Measurements from ENCODE around the gene HCFC1.
"Not testable (repeated sequence)": the region's sequence is repeated elsewhere in the genome, so short reads cannot be mapped to it uniquely, and the experiment has no call there.

HCFC1 gene

DNA sequence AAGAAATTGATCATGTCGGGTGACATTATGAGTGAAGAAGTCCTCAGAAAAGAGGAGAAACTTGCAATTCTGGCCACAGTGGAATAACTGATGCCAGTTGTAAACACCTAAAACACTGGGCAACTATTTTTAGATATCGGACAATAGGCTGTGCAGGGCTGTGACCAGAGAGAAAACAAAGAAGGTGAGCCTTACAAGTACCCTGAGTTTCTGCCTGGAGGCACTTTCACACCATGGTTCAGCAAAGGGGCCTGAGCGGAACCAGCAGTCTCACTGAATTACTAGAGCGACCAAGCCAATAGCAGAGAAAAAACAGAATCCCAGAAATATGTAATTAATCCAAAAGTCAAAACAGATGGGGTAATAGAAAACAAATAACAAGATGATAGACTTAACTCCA, 36.9 kb upstream of the HCFC1 start:
- no peak for DNase-seq (ENCODE audit: low spot score)

DNA sequence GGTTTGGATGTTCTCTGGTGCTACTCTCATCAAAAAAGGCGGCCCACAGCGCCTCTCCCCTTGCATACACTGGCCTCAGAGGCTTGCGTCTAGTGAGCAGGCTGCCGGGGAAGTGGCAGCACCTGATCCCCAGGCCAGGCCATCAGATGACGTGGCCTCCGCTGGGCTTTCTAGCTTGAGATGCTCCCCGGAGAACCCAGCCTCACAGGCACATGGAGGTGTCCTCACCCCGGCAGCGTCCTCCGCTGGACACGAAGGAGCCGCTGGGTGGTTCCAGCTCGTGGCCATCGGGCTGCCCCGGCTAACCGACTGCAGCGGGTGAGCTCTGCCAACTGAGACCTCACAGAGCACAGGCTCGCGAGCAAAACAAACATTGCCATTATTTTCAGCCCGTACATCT, 35.3 kb upstream of the HCFC1 start:
- no peak for DNase-seq (ENCODE audit: low spot score)

DNA sequence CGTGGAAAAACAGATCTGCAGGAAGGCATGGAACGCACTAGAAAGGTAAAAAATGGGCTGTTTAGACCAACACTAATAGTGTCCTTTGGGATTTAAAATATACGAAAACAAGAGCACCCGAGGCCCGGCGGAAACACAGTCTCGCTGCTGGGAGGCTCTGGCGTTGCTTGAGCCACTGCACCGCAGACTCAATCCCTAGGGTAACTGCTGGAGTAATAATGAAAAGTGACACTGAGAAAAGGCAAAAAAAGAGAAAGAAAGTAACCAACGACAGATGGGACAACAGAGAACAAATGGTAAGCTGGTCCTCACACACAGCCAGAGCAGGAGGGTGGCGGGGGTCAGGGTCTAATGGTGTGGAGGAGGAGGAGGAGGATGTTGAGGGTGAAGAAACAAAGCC, 32.7 kb upstream of the HCFC1 start:
- no peak for DNase-seq (ENCODE audit: low spot score)

DNA sequence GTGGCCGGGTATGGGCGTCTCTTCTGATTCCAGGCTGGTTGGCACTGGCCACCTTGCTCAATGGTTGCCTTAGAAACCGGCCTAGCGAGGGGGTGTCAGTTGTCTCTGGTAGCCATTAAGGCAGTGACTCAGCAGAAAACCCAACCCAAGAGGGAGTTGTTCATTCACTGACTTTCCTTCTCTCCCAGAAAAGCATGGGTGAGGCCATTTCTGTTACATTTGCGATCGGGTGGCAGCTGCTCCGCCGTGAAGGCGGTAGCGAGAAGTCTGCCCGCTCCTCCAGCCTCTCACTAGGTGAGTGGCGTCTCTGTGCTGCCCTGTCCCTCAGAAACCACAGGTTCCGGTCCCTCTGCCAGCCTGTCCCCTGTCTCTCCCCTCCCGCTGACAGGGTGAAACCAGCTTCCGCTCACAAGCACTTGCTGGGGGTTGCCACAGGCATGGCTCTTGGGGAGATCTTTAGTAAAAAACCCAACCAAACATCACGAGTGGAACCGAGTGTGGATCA, 30.6 kb upstream of the HCFC1 start:
- peak; percentile 18 for DNase-seq (ENCODE audit: low spot score)

DNA sequence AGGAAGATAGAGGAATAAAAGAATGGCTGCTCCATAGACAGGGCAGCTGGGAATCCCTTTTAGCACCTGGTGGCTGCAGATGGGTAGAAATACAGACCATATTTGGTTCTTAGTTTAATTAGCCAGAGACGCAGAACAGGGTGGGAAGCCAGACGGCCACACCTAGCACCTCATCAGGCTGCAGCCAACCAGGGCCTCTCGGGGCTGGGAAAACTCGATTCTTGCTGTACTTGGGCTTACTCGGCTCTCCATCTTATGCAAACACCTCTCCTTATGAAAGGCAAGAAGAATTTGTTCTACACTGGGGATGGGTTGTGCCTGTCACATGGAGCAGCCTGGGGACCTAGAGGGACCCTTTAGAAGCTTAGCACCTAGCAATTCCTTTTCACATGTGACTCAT, 28.4 kb upstream of the HCFC1 start:
- DNase-seq (ENCODE audit: low spot score) = no peak

DNA sequence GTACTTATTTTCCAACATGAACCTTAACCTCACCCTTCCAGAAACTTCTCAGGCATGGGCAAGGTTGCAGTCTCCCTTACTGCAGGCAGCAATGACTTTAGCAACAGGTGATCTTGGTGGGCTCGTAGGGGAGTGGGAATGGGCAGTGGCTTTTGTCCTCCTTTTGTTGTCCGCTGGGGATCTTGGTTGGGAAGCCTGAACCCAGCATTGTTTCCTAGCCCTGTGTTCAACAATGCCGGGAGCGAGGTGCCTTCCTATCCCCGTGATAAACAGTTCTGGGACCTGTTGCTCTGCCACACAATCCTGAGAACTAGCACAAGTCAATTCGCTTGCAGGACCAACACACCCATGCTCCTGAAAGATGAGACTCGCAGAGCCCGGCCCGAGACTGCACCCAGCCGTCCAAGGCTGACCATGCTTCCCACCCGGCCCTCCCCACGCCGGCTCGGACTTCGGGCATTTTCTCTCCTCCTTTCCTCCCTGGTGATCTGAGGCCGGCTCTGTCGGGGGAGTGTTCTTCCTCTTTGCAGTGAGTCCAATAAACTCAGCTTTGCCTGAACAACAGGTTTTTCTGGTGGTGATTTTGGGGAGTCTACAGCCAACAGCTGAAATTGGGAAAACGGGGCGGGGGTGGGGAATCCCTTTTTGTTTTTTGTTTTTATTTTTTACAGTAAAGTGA, 27.9 kb upstream of the HCFC1 start:
- DNase-seq (ENCODE audit: low spot score) = no peak

DNA sequence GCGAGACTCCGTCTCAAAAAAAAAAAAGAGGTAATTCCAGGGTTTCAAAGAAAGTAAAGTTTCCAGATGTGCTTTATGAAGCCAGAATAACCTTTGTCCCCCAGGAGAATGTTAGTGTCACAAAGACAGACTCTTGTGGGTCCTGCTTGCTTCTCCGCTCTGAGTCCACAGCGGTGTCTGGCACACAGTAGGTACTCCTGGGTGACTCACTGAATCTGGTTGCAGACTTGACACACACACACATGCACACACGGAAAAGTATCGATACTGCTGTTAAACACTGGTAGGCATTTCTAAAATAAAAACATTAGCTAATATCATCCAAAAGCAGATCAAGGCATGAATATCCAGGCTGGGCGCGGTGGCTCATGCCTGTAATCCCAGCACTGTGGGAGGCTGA, 23.9 kb upstream of the HCFC1 start:
- DNase-seq (ENCODE audit: low spot score) = no peak

DNA sequence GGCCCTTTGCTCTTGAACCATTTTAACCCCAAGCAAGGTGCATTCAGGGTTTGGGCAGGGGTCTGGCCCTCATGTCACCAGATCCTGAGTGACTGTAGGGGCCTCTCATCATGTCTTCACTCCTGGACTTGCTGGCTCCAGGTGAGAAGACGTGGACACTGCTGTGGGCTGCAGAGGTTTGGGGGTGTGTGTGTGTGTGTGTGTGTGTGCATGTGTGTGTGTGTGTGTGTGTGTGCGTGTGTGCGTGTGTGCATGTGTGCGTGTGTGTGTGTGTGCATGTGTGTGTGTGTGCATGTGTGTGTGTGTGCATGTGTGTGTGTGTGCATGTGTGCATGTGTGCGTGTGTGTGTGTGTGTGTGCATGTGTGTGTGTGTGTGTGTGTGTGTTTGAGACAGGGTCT, 22.8 kb upstream of the HCFC1 start:
- not testable (repeated sequence) for DNase-seq (ENCODE audit: low spot score)

DNA sequence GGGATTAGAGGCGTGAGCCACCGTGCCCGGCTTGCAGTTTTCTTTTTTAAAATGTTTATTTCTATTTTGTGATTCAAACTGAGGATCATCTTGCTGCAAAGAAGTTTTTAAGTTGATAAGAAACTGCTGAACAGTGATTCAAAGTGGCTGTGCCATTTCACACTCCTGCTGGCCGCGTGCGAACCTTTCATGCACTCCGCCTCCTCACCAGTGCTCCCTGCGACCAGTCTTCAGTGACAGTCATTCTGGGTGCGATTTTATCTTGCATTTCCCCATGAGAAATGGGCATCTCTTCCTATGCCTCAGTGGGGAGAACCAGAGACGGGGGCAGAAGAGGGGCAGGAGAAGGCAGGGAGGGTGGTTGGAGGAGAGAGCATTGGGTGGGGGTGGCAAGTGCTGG, 22.4 kb upstream of the HCFC1 start:
- DNase-seq (ENCODE audit: low spot score) = no peak

DNA sequence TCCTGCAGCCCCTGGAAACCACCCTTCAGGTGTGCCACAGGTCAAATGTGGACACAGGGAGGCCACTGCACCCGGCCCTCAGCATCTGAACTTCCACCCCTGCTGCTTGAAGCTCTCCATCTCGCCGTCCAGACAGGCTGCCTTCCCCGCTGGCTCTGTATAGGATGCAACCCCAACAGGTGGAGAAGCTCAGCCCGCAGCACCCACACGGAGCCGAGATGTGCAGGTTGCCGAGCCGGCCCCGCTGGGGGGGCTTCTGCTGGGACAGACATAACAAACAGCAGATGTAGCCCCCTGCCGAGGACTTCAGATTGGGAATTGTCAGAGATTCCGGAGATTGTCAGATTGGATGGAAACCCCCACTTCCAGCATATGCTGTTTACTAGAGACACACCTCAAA, 21.5 kb upstream of the HCFC1 start:
- DNase-seq (ENCODE audit: low spot score) = no peak

DNA sequence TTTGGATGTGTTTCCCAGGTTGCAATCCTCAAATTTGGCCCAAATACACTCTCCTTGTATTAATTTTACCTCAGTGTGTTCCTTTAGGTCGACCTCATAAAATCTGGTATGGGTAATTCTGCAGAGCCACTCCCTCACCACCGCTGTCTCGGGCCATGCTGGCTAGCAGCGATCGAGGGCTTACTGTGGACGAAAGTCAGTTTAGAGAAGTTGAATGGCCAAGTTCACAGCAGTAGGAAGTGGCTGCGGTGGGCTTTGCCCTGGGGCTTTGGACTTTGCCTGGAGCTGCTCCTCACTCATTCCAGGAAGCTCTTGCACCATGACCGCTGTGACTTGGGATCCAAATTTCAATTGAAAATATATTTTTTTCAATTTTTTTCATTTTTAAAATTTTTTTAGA, 20.6 kb upstream of the HCFC1 start:
- DNase-seq (ENCODE audit: low spot score) = no peak

DNA sequence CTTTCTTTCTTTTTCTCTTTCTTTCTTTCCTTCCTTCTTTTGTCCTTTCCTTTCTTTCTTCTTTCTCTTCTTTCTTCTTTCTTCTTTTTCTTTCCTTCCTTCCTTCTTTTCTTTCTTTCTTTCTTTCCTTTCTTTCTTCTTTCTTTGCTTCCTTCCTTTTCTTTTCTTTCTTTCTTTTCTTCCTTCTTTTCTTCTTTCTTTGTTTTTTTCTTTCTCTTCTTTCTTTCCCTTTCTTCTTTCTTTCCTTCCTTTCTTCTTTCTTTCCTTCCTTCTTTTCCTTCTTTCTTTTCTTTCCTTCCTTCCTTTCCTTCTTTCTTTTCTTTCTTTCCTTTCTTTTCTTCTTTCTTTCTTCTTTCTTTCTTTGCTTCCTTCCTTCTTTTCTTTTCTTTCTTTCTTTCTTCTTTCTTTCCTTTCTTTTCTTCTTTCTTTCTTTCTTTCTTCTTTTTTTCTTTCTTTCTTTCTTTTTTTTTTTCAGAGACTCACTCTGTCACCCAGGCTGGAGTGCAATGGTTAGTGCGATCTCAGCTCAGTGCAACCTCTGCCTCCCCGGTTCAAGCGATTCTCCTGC, 19.5 kb upstream of the HCFC1 start:
- DNase-seq (ENCODE audit: low spot score) = no peak

DNA sequence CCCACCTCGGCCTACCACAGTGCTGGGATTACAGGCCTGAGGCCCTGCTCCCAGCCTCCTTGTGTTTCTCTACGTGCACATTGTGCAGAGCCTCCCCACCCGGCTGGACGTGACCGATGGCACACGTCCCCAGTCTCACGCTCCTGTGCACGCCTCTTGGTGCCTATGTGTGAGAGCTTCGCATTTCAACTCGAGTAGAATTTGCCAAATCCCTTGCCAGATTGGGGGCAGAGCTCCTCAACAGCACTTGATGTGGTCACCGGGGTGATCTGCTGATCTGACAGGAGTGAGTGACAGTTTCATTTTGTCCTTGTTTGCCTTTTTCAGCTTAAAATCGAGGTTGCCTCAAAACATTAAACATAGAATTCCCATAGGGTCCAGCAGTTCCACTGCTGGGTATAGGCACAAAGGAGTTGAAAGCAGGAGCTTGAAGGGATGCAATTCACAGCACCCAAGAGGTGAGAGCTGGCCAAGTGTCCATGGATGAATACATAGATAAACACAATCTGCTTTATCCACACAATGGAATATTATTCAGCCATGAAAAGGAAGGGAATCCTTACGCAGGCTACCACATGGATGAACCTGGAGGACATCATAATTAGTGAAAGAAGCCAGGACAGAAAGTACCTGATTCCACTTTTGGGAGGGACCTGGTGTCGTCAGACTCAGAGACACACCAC, 18.5 kb upstream of the HCFC1 start:
- no peak for DNase-seq (ENCODE audit: low spot score)

DNA sequence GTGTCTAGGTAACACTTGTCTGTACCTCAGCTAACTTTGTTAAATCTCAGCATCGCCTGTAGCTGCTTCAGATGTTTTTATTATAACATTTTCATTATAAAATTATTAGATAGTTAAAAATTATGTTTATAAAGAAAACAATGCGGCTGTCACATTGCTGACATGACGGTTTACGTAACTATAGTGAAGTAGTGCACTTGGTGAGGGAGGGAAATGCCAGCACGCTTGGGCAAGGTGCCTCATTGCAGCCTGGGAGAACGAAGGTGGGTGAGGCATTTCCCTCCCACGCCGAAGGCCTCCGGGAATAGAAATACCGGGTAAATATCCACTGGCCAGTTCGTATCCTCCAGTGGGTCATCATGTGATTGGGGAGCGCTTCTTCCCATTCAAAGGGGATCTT, 16.9 kb upstream of the HCFC1 start:
- DNase-seq (ENCODE audit: low spot score) = no peak

DNA sequence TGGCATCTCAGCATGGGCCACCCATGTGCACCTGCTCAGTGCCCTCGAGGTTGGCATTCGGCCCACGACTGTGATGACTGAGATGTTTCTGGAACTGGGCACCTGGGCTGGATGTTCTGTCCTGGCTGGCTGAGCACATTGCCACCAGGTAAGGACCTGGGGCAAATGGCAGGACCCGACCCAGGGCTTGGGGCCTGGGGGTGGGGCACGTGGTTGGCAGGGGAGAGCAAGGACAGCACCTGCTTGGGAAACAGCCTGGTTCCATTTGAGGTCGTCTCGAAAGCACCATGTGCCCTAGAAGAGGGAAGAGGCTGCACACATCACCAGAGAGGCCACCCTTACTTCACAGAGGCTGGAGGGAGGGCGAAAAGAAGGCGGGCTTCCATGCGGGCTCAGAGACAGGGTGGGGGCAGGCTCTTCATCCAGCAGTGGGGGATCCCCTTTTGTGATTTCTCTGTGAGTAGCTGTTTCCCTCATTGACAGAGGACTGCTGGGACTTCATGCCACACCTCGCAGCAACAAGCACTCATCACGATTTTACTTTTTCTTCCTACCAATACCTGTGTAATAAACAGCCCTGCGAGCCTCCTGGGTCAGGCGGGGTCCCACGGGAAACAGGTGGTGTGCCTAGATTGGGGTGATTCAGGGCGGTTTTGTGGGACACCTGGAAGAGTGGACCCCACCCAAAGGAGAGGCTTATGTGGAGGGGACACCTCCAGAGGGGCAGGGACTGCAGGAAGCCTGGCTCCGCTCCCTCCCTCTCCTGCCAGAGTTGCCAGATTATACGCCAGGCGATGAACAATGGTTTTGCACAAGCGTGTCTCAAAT, 12.9 kb upstream of the HCFC1 start:
- DNase-seq (ENCODE audit: low spot score) = no peak

DNA sequence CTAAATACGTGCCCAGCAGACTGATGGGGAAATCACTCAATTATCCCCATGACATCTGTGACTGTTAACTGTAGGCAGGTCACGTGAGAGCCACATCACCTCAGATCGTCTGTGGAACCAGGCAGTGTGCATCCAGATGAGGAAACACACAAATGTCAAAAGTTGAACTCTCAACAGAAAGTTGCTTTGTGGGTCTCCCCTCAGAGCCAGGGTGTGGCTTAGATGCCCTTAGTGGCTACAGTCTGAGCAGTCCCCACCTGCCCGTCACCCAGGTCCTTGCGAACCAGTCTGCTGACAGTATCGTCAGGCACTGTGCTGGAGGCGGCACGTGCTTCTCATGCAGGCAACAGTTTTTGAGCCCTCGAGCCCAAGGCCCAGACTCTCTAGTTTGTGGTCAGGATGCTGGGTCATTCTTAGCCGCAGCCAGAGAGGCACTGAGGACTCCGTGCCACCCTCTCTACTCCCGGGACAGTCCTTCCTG, 11.7 kb upstream of the HCFC1 start:
- DNase-seq (ENCODE audit: low spot score) = no peak

DNA sequence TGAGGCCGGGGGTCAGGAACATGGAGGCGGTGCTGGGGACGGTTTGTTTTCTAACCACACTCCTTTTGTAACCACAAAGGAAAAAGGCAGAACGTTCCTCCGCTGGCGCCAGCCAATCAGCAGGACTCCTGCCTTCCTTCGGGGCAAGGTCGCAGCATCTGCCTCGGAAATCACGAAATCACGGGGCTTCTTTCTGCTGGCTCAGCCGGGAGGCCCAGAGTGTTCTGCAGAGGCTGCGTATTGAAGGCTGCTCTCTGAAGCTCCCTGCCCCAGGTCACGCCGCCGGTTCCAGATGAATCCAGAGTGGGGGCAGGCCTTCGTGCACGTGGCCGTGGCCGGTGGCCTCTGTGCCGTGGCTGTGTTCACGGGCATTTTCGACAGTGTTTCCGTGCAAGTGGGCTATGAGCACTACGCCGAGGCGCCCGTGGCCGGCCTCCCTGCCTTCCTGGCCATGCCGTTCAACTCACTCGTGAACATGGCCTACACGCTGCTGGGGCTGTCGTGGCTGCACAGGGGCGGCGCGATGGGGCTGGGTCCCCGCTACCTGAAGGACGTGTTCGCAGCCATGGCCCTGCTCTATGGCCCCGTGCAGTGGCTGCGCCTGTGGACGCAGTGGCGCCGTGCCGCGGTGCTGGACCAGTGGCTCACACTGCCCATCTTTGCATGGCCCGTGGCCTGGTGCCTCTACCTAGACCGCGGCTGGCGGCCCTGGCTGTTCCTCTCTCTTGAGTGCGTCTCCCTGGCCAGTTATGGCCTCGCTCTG, 10.3 kb upstream of the HCFC1 start:
- no peak for DNase-seq (ENCODE audit: low spot score)

DNA sequence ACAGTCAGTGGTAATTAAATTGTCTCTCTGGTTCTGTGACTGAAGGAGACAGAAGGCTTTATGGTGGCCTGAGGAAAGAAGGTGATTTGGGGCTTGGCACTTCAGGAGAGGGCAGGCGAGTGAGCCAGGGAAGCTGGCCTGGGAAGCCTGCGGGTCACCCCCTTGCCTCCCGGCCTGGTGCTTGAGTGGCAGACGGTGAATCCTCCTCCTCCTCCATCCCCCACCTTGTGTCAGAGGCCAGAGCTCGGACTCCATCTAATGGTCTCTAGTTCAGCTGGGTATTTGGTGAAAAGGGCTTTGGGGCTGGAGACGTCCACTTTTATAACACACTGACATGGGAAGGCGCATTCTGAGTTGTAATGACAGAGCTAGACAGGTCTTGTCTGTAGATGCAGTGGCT, 9.6 kb upstream of the HCFC1 start:
- DNase-seq (ENCODE audit: low spot score) = no peak

DNA sequence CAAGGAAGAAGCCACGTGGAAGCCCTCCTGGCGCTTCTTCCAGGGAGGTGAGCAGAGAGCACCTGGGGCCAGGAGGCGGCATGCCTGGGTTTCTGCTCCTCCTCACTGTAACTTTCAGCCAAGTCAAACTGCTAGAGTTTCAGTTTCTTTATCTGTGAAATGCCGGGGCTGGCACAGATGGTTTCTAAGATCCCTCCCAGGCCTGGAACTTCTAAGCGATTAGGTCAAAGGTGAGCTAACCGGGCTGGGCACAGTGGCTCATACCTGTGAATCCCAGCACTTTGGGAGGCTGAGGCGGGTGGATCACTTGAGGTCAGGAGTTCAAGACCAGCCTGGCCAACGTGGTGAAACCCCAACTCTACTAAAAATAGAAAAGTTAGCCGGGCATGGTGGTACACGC, 8.8 kb upstream of the HCFC1 start:
- DNase-seq (ENCODE audit: low spot score) = not testable (repeated sequence)

DNA sequence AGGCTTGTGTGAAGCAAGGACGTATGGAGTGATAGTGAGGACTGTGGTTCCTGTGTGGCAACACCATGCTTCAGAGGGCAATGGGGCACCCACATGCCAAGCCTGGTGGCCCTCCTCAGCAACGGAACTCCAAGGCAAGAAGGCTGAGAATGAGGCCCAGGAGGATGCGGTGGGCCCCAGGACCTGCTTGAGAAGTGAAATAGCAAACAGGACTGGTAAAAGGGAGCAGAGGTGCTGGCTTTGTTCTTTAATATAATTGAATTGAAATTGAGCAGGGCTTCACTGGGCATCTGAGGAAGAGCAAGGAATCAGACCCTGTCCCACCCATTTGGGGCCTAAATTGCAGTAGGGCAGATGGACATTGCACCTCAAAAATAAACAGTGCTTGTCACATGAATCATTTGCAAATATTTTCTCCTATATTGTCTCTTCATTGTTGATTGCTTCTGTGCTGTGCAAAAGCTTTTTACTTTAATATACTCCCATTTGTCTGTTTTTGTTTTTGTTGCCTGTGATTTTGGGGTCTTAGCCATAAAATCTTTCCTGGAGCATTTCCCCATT, 3.2 kb upstream of the HCFC1 start:
- no peak for DNase-seq (ENCODE audit: low spot score)

DNA sequence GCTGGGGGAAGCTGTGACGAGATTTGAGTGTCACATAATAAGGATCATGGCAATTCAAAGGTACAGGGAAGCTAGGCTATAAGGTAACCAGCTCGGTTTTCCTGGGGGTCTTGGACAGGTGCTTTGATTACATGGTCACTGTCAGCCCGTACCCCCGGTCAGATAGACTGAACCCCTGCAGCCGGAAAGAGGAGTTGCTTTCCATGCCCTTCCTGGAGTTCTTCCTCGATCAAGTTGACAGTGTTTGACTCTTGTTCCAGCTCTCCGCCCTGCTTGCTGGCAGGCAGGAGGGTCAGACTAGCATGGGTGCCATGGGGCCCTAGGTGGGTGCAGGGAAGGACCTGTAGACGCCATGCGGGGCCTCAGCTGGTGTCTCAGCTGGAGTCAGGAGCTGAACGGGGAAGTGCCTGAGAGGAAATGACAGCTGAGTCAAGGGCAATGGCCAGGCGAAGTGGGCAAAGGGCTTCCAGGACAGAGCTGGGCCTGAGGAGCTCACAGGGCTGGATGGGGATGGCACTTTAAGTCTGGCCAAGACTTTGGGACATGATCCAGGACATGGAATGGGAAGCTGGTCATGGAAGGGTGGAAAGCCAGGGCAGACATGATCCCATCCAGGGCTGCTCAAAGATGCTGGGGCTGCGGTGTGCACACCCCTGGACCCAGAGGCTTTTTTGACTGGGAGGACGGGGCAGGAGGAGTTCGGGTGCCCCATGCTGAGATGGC, 2.5 kb upstream of the HCFC1 start:
- DNase-seq (ENCODE audit: low spot score) = no peak
